ENCODE measurements around the gene KAT2B.

The KAT2B gene

DNA sequence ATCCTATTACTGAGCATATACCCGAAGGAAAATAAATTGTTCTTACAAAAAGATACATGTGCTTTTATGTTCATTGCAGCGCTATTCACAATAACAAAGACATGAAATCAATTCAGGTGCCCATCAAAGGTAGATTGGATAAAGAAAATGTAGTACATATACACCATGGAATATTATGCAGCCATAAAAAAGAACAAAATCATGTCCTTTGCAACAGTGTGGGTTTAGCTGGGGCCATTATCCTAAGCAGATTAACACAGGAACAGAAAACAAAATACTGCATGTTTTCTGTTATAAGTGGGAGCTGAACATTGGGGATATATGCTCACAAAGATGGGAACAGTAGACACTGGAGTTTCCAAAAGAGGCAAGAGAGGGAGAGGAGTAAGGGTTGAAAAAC, 103.3 kb downstream of the KAT2B start:
- no peak for DNase-seq (ENCODE audit: low read depth)

- no peak for DNase-seq (ENCODE audit: low read depth)
Observed at GRCh38 chr3:20145874-20146273, 105.6 kb downstream of the KAT2B start.

GRCh38 chr3:20146301-20146700, 106.1 kb downstream of the KAT2B start:
- no peak for DNase-seq (ENCODE audit: low read depth)

- no peak for DNase-seq (ENCODE audit: low read depth)
Observed at GRCh38 chr3:20147361-20147760, 107.1 kb downstream of the KAT2B start.

GRCh38 chr3:20148466-20148865, 108.2 kb downstream of the KAT2B start:
- DNase-seq (ENCODE audit: low read depth): no peak

- DNase-seq (ENCODE audit: low read depth): no peak
Observed at GRCh38 chr3:20154078-20154477, 113.8 kb downstream of the KAT2B start.

DNA sequence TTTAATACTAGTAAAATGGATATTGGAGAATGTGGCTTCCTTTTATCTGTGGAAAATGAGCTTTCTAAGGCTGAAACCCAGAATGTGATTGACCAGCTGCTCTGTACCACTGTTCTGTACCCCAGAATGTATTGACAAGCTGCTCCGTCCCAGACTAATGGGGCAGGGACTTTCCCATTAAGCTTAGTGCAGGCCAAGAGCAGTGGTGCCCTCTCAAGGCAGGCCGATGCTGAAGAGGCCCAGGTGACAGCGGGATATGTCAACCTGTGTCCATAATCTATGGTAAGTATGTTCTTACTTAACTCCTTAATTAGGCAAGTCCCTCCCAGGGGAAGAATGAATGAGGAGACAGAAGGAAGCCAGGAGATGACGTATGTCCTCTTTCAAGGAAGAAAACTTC, 114.7 kb downstream of the KAT2B start:
- no peak for DNase-seq (ENCODE audit: low read depth)

DNA sequence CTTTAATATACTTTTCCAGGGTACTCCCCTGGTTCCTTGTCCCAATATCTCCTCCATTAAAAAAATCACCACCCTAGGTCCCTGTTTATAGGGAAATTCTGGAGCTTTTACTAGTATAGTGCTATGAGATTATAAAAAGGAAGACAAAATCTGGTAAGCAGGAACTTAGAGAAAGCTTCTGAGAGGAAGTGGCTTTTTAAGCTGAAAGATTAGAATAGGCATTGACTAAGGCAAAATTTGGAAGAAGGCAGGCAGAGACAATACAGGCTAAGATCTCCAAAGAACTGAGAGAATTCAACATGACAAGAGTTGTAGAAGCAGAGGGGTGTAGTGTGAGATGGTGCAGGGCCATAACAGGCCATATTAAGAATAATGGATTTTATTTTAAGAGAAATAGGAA, 120.0 kb downstream of the KAT2B start:
- DNase-seq (ENCODE audit: low read depth): no peak

- DNase-seq (ENCODE audit: low read depth): no peak
Observed at GRCh38 chr3:20161714-20162113, 121.5 kb downstream of the KAT2B start.

DNA sequence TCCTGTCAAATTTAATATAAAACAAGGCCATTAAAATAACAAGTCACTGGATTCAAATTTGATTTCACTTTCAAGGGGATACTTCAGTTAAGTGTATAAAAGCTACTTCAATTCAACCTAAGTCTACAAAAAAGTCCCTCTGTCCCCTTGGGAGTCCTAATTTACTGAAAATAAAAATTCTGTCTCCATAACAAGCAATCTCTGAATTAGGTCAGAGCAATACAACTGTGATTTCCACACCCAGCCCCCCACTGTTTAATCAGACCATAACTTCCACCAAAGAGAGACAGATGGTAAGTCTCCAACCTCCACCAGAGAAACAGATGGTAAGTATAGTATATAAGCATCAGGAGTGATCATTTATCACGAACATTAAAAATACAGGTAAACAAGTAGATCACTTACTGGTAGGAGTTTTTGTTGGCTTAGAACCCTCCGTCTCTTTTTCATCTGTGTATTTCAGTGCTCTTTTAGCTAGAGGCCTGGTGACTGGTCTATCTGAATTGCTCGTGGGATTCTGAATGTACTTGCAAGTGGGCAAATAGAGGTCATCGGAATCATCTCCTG, 133.7 kb downstream of the KAT2B start:
- no peak for DNase-seq (ENCODE audit: low read depth)

GRCh38 chr3:20181276-20181675, 141.0 kb downstream of the KAT2B start:
- no peak for DNase-seq (ENCODE audit: low read depth)

DNA sequence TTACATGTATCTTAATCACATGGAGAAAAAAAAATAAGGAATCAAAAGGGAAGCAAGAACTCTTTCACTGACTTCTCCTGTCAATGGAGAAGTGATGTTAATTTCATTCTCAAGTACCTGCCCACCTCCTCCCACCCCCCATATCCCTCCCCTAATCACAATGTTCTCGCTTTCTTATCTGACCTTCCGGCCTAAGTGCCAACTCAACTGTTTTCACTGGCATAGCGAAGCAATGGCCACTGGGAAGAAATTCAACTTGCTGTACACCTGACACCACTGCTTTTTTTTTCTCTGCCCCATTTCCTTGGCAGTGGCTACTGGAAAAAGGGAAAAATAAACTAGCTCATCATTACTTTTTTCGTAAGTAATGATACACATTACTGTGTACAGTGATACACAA, 142.0 kb downstream of the KAT2B start:
- DNase-seq (ENCODE audit: low read depth): no peak

DNA sequence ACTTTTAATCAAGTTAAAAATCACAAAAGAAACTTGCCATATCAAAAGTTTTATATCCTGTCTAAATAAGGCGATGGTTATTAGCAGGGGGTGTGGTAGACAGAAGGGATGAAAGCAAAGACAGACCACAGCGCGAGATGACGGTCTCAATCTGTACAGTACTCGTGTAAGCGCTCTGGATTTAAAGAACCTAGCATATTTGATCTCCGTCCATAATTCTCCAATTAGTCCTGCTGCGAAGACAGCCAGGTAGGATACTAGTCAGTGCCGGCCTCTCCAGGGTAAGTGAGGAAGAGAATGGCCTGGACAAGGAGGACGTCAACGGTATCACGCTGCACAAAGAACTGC, 145.1 kb downstream of the KAT2B start:
- DNase-seq (ENCODE audit: low read depth): no peak

GRCh38 chr3:20185679-20186599, 145.7 kb downstream of the KAT2B start, which contains the start of gene SGO1:
SGO1 (minus strand) TSS chr3:20186206; CDS start chr3:20184027, 2,179 bp downstream.
- DNase-seq (ENCODE audit: low read depth): peak; percentile 99

- DNase-seq (ENCODE audit: low read depth): no peak
Observed at GRCh38 chr3:20186600-20187004, 146.4 kb downstream of the KAT2B start.

- no peak for DNase-seq (ENCODE audit: low read depth)
Observed at GRCh38 chr3:20190991-20191390, 150.7 kb downstream of the KAT2B start.

- no peak for DNase-seq (ENCODE audit: low read depth)
Observed at GRCh38 chr3:20194793-20195460, 154.7 kb downstream of the KAT2B start.

DNA sequence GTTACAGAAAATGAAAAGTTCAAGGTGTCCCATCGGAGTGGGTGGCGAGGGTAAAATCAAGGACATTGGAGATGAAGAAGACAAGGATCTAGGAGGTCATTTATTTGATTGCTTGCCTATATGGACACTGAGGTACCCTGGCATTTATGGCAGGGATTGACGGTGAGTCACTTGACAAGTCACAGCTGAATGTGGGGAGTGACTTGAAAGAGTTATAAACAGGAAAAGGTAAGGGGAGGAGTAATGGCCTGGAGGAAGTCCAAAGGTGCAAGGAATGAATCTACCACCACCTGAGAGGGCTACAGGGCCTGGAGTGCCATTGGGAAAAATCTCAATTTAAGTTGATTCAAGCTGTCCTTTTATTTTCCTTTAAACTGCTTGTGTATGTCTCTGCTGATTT, 157.5 kb downstream of the KAT2B start:
- DNase-seq (ENCODE audit: low read depth): no peak

GRCh38 chr3:20201143-20201542, 160.9 kb downstream of the KAT2B start:
- DNase-seq (ENCODE audit: low read depth): no peak
